Cardiac muscle cell (in vitro differentiated cells and primary cell): ENCODE results near the gene PHKB. TPM values are rescaled to one million over a fixed set of nuclear protein-coding genes. Genes with fewer than 3 reads are reported as not detected.

ENCODE experiments used
- DNase-seq, 2 donors: peaks; one replicate each; pipeline versions ENCODE4 v3.0.0 to v3.0.0-alpha.2; 2010 to 2017; ENCODE audit warnings: low read depth in 1 of 2, low spot score in 1 of 2
- H3K27ac ChIP-seq: fragments of 200-600 bp; sonication (generic); 2 replicates; pipeline ENCODE4 v1.5.1; 2016
- H3K27me3 ChIP-seq: fragments of 200-600 bp; sonication (generic); 2 replicates; pipeline ENCODE4 v1.6.0; 2016; ENCODE audit warnings: control low read depth
- H3K36me3 ChIP-seq: fragments of 200-600 bp; sonication (generic); 2 replicates; pipeline ENCODE4 v1.5.1; 2016; ENCODE audit warnings: control low read depth
- H3K4me1 ChIP-seq: fragments of 200-600 bp; sonication (generic); 2 replicates; pipeline ENCODE4 v1.8.1; 2017; ENCODE audit warnings: low read depth, mild to moderate bottlenecking, mixed run types
- H3K4me3 ChIP-seq: fragments of 200-600 bp; sonication (generic); 2 replicates; pipeline ENCODE4 v1.5.1; 2016; ENCODE audit warnings: mild to moderate bottlenecking
- H3K9me3 ChIP-seq: fragments of 200-600 bp; sonication (generic); 2 replicates; pipeline ENCODE4 v1.5.1; 2017; ENCODE audit warnings: low read depth, mild to moderate bottlenecking, control low read depth
- polyA plus RNA-seq: library from polyadenylated mRNA; unstranded; fragments of >200 nt; fragmentation: Nextera tagmentation; extraction: Ambion mirVana; gene quantifications from 2 replicates; pipeline ENCODE4 v1.2.1, GENCODE V29; 2016
- total RNA-seq: library from RNA; depleted of rRNA; stranded (reverse); fragments of >200 nt; gene quantifications from 2 replicates; pipeline ENCODE4 v1.2.3, GENCODE V29; 2016
- TF ChIP-seq, protein P1 (sequence below): IDR thresholded peaks from 2 replicates; pipeline ENCODE4 v1.5.1; 2012; ENCODE audit warnings: low read depth, mild to moderate bottlenecking, low read length

PHKB gene
- total and polyA plus RNA-seq, 2 experiments from 2014 or later: 84.2 to 107 TPM

DNA sequence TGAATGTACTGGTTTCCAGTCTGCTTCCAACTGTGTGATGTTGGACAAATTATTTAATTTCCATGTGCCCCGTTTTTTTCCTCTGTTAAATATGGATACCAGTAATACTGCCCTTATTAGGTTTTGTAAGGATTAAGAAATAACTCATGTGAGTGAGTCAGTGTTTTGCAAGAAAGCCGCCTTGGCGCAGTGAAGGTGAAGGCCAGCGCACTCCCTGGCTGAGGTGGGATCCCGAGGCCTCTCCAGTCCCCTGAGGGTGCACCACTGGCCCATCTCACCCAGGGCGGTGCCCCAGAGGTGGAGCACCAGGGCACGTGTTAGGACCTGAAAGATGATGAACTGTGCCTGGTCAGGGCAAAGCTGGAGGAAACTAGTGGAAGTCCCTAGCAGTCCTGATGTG, 43.5 kb downstream of the PHKB start:
- peaks cover 45% of the 10 kb centered on the region for H3K36me3 ChIP-seq
- no peak overlapping the region for H3K4me3 ChIP-seq

DNA sequence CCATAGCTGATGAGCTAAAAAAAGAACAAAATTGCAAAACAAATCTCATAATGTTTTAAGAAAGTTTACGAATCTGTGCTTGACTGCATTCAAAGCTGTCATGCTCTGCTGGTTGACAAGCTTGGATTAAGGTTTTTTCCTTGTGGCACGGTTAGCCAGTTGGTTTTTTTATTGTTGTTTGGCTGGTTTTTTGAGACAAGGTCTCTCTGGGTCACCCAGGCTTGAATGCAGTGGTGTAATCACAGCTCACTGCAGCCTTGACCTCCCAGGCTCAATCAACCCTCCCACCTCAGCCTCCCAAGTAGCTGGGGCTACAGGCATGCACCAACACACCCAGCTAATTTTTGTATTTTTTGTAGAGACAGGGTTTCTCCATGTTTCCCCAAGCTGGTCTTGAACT, 45.7 kb downstream of the PHKB start:
- DNase-seq: no peak
- Histone ChIP-seq H3K36me3 (peaks cover 34% of the 10 kb centered on the region), H3K27ac (no peak overlapping the region), H3K9me3 (no peaks in the 10 kb centered on the region), H3K4me3 (no peak overlapping the region), H3K4me1 (no peaks in the 10 kb centered on the region), H3K27me3 (no peaks in the 10 kb centered on the region)
- TF ChIP-seq, protein P1, sequence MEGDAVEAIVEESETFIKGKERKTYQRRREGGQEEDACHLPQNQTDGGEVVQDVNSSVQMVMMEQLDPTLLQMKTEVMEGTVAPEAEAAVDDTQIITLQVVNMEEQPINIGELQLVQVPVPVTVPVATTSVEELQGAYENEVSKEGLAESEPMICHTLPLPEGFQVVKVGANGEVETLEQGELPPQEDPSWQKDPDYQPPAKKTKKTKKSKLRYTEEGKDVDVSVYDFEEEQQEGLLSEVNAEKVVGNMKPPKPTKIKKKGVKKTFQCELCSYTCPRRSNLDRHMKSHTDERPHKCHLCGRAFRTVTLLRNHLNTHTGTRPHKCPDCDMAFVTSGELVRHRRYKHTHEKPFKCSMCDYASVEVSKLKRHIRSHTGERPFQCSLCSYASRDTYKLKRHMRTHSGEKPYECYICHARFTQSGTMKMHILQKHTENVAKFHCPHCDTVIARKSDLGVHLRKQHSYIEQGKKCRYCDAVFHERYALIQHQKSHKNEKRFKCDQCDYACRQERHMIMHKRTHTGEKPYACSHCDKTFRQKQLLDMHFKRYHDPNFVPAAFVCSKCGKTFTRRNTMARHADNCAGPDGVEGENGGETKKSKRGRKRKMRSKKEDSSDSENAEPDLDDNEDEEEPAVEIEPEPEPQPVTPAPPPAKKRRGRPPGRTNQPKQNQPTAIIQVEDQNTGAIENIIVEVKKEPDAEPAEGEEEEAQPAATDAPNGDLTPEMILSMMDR: no peak

More for the DNA sequence above, 43.5 kb downstream of the PHKB start:
- TF ChIP-seq, protein P1: no peak
- Histone ChIP-seq H3K9me3 (no peaks in the 10 kb centered on the region), H3K4me1 (no peaks in the 10 kb centered on the region), H3K27me3 (no peaks in the 10 kb centered on the region), H3K27ac (no peak overlapping the region)
- no peak for DNase-seq

GRCh38 chr16:47507701-47508100, 46.6 kb downstream of the PHKB start:
- H3K9me3 ChIP-seq: no peaks in the 10 kb centered on the region

GRCh38 chr16:47511882-47512281, 50.8 kb downstream of the PHKB start:
- no peaks in the 10 kb centered on the region for H3K9me3 ChIP-seq
- no peak for DNase-seq
- no peaks in the 10 kb centered on the region for H3K4me1 ChIP-seq
- no peak overlapping the region for H3K27ac ChIP-seq
- peaks cover 42% of the 10 kb centered on the region for H3K36me3 ChIP-seq
- H3K4me3 ChIP-seq: no peak overlapping the region
- TF ChIP-seq, protein P1: no peak
- no peaks in the 10 kb centered on the region for H3K27me3 ChIP-seq

More at GRCh38 chr16:47507701-47508100, 46.6 kb downstream of the PHKB start:
- H3K4me3 ChIP-seq: no peak overlapping the region
- peaks cover 40% of the 10 kb centered on the region for H3K36me3 ChIP-seq
- TF ChIP-seq, protein P1: no peak
- DNase-seq: no peak
- no peaks in the 10 kb centered on the region for H3K27me3 ChIP-seq
- H3K4me1 ChIP-seq: no peaks in the 10 kb centered on the region
- H3K27ac ChIP-seq: no peak overlapping the region

GRCh38 chr16:47519037-47519436, 57.9 kb downstream of the PHKB start:
- Histone ChIP-seq H3K4me3 (no peak overlapping the region), H3K36me3 (peaks cover 18% of the 10 kb centered on the region), H3K27ac (peak overlapping the region; percentile 1), H3K4me1 (peaks cover 17% of the 10 kb centered on the region), H3K9me3 (no peaks in the 10 kb centered on the region), H3K27me3 (no peaks in the 10 kb centered on the region)
- TF ChIP-seq, protein P1: no peak
- DNase-seq: no peak

DNA sequence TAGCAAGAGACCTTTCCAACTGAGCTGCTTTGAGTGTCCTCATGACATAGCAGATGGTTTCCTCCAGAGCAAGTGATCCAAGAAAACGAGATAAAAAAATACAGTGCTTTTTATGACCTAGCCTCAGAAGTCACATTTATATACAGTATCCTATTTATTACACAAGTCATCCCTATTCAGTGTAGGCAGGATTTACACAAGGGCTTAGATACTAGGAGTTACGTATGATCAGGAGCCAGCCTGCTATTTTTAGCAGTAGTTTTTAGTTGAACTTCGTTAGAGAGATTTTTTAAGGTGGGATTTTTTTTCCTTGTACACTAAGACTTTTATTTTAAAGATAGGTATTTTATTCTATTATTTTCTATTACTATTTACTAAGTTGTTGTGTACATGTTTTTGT, 58.4 kb downstream of the PHKB start:
- Histone ChIP-seq H3K9me3 (no peaks in the 10 kb centered on the region), H3K36me3 (peaks cover 14% of the 10 kb centered on the region), H3K27ac (peak overlapping the region; percentile 54), H3K4me1 (peaks cover 17% of the 10 kb centered on the region), H3K27me3 (no peaks in the 10 kb centered on the region), H3K4me3 (no peak overlapping the region)
- peak; percentile 3 to 43 for DNase-seq
- TF ChIP-seq, protein P1: no peak
